HG03097 (cell line): ENCODE data around the gene TRIM31.

Experiments
- ATAC-seq: cut with Tn5 transposase; IDR thresholded peaks from one replicate; pipeline ENCODE4 v1.9.1; 2021; ENCODE audit not compliant: unreplicated experiment, low FRiP score

The TRIM31 gene

DNA sequence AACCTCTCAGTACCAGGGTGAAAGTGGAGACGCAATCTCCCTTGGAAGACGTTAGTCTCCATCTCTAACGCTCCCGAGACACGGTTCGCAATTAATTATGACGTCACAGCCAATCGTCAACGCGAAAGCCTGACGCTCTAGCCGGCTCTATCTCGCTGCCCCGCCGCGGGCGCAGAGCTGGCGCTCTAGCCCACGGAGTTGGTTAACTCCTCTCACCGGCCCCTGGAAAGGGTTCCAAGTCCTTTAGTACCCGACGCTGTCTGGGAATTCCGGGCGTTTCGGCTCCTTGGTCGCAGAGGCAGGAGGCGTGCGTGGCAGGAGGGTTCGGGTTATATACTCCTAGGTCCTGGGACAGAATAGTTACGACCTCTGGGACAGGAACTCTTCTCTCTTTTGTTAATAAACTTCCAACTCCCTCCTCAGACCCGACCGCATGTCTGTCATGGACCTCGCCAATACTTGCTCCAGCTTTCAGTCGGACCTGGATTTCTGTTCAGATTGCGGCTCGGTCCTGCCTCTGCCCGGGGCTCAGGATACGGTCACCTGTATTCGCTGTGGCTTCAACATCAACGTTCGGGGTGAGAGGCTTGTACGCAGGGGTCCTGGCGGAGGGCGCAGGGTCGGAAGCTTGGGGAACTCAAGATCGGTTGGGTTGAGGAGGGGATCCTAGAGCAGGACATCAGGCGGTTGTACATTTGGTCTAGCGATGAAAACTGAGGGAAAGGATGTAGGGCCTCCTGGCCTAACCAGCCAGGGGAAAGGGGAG, 51.6 kb downstream of the TRIM31 start, which contains the start of gene POLR1H:
POLR1H (plus strand) TSS at position 174 of the 766 bp plus-strand sequence; CDS start at position 434, 260 bp downstream.
- ATAC-seq = peak; percentile 62

DNA sequence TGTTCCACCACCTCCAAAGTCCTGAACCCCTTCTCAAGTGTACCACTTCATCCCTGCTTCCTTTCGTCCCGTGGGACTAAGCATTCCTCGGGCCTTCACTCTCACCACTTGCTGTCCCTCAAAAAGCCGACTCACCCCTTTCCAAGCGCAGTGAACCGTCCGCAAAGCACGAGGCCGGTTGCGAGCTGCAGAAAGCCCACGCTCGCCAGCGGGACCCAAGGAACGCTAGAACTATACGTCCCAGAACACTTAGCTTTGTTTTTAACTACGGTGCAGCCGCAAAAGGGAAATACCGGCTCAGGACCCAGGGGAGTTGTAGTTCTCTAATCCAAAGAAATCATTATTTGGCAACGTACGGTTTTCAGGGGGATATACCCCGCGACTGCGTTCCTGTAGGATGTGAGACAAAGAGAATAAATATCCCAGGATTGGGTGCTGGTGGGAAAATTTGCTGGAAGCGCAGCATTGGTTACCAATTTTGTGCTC, 52.2 kb downstream of the TRIM31 start:
- ATAC-seq = peak; percentile 8

DNA sequence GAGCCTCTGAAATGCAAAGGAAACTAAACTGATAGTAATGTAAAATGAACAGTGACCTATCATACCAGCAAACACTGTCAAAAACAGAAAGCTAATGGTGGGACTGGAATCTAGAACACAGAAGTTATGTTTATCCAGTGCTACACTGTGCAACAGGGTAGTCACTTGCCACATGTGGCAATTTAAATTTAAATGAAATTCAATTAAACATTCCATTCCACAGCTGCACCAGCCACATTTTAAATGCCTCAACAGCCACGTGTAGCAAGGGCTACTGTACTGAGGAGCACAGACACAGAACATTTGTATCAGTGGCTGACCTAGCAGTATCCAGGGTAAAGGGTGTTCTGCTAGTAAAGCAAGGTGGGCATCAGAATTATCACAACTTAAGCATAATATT, 57.4 kb downstream of the TRIM31 start:
- no peak for ATAC-seq

DNA sequence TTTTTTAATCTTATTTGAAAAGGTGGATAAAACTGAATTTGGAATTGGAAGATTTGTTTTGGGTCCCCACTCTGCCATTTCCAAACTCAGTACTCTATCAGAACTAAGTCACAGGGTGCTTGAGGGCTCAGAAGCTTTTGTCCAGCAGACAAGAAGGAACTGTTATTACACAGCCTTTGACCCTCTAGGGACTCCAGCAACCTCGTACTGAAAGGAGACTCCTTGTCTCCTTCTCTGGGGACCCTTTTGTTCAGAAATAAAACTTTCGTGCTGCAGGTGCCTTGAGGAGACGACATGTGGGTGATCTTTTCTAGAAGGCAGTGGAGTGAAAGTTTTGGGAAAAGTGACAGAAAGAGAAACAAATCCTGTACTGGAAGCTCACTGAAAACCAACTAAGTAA, 59.2 kb downstream of the TRIM31 start:
- no peak for ATAC-seq
